ENCODE measurements around the gene CCDC178.

The CCDC178 gene

DNA sequence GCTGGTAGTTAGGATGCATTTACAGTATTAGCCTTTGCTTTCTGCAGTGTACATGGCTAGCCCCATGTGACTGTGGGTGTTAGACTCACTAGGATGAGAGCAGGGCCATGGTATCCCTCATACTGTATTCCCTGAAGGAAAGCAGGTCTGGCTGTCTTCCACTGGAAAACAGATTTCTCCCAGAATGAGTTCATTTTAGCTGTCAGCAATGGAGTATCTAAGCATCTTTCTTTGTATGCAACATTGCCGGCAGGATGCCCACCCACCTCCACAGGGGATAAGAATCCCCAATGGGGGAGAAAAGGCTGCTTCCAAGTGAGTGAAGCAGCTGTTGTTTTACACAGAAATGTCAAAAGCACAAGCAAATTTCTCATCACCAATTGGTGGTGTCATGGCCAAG is 525.0 kb downstream of the CCDC178 start:
- DNase-seq (ENCODE audit: low read depth) = no peak

DNA sequence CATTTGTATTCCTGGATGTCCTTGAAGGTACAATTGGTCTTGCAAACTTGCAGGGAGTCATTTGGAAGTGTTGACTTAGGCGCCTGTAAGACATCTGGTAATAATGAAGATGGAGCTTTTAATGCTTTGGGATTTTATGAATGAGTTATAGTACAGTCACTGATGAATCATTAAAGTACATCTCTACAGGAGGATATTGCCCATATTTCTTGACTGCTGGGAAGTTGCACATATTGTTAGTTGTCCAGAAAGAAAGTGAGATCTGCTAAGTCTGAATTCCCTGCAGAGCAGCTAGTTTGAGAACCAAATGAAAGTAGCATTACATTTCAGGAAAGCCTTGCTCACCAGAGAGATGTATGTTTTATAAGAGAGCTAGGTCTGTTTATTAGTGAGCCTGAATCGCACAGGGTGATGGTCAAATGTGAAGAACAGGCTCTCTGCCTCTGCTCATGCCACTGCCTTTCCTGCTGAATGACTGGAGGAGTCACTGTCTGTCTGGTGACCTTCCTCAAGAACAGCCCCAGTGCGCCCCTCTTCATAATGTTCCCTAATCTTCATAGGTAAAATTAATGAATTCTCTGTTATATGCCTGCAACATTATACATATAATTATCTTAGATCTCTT is 528.7 kb downstream of the CCDC178 start:
- no peak for DNase-seq (ENCODE audit: low read depth)

DNA sequence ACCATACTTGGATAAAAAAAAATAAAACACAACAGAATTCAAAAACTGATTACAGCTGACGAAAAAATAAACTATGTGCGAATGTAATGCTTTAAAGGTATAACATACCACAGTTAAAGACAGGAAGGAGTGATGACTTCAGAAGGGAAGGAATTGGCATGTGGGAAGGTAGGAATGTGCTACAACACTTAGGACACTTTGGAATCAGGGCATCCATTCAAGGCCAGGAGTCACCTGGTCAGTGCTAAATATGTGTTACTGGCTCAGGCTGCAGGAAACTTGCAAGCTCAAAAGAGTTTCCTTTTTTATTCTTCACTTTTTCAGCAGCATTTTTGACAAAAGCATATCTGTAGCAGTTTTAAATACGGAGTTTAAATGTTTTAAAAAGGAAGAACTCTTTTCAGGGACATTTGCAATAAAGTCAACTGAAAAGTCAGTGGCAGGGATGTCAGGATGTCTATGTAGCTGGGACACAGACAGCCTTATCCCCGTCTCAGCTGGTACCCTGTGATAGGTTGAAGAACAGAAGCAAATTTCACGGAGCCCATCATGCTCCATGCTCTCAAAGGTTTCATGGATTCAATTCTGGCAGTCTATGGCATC is 529.7 kb downstream of the CCDC178 start:
- no peak for DNase-seq (ENCODE audit: low read depth)

DNA sequence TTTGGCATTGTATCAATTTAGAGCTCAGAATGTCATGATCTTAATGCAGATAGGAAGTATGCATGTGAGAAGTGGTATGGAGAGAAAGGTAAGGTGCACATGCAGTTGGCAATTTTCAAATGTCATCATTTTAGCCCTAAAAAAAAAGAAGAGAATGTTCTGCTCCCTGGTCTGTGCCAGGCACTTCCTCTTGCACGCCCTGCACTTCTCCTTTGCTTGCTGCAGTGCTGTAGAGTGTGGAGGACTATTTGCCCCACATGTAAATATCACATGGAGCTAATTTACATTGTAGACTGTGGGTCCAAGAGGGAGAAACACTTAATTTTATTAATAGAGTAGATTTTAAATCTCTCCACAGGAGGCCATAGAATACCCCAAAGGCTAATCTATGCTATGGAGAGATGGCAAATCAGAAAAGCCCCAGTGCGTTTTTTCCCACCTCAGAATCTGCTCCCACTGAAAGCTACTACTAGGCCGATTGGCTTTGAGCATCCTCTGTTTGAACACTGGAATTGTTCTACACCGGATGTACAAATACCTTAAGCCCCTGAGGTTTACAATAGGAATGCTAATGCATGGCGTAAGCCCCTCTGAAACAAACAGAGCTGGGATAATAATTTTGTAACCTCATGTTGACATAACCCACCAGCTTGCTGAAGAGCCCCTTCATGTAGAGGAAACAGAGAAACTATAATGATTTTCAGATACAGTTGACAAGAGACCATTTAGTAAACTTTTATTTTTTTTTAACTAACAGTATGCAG is 530.5 kb downstream of the CCDC178 start:
- no peak for DNase-seq (ENCODE audit: low read depth)

- no peak for DNase-seq (ENCODE audit: low read depth)
Observed at GRCh38 chr18:32908424-32908805, 532.1 kb downstream of the CCDC178 start.

- DNase-seq (ENCODE audit: low read depth) = no peak
Observed at GRCh38 chr18:32907648-32908423, 532.7 kb downstream of the CCDC178 start.

GRCh38 chr18:32907311-32907585 is 533.3 kb downstream of the CCDC178 start:
- no peak for DNase-seq (ENCODE audit: low read depth)

DNA sequence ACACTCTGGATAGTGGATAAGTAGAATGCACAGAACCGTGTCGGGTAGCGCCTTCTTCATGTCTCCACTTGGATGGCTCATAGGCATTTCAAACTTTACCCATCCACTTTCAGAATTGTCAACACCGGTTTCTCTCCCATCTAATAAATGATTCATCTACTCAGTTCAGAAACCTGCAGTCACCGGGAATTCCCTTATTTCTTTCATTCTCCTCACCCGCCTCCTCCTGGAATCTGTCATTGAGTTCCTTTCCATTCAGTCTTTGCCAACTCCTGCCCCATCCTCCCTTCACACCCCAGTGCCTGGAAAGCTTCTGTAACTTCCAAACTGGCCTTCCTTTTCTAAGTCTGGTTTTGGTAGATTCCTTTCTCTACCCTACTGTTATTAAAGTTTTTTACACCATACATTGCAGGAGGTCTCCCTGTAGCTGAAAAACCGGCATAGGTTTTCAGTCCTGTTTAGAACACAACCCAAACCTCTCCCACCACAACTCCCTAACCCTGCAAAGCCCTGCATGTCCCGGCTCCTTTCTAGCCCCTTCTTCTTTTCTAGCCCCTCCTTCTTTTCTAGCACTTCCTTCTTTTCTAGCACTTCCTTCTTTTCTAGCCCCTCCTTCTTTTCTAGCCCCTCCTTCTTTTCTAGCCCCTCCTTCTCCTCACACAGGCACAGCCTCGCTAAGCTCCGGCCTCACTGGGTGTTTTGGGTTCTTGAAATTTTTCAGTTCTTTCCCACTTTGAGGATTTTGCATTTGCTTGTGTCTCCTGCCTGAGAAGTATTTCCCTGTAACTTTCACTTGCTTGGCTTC is 533.8 kb downstream of the CCDC178 start:
- no peak for DNase-seq (ENCODE audit: low read depth)

- DNase-seq (ENCODE audit: low read depth) = no peak
Observed at GRCh38 chr18:32905651-32906050, 534.9 kb downstream of the CCDC178 start.

DNA sequence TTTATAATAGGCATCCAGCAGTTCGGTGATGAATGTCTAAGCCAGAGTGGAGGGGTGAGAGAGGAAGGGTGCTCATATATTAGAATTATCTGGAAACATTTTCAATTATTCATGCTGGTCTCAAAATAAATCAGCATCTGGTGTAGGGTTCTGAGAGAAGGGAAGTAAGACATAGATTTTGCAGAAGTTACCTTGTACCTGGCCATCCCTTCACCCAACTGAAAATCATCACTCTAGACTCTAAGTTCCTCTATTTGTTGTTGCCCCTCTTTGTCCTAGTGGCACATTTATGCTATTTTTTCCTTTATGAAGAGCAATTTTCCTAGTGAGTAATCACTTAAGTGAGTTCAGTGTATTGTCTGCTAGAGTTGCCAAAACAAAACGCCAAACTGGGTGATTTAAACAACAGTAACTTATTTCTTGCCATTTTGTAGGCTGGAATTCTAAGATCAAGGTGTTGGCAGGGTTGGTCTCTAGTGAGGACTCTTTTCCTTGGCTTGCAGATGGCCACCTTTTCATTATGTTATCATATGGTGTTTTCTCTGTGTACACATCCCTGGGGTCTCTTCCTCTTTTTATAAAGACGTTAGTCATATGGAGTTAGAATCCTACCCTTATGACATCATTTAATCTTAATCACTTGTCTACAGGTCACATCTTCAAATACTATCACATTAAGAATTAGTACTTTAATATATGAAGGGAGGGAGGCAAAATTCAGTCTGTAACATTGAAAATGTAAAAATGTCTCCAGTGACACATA is 537.8 kb downstream of the CCDC178 start:
- no peak for DNase-seq (ENCODE audit: low read depth)

DNA sequence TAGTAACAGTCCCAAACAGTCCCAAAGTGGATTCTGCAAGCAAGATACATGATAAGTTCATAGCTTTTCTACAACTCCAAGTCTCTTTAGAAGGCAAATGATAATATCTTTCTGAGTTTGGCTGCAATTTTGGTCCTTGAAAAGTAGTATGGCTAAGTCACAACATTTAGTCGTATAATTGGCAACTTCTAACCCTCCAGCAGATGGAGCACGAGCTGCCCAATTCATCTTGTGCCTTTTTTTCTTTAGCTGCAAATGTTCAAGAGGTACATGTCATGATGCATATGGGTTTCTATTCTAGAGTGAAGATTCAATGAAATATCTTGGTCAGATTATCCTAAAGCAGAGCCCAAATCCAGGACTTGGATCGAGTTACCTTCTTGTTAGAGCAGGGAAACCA is 540.7 kb downstream of the CCDC178 start:
- DNase-seq (ENCODE audit: low read depth) = no peak

- DNase-seq (ENCODE audit: low read depth) = no peak
Observed at GRCh38 chr18:32896776-32897547, 543.6 kb downstream of the CCDC178 start.

DNA sequence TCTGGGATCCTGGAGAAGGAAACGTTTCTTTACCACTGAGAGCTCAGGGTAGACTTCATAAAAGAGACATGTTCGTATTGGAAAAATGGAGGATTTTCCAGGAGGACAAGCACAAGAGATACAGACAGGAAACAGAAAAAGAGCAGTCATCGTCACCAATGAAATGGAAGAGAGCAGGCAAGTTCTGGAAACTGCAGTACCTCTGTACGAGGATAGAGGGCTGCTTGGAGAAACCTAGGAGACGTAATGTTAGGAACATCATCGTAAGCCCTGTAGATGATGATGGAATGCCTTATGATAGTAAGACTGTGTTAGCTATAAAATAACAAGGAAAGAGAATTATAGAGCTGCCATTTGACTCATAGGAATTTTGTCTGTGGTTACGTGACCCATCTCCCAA is 546.6 kb downstream of the CCDC178 start:
- DNase-seq (ENCODE audit: low read depth) = no peak

DNA sequence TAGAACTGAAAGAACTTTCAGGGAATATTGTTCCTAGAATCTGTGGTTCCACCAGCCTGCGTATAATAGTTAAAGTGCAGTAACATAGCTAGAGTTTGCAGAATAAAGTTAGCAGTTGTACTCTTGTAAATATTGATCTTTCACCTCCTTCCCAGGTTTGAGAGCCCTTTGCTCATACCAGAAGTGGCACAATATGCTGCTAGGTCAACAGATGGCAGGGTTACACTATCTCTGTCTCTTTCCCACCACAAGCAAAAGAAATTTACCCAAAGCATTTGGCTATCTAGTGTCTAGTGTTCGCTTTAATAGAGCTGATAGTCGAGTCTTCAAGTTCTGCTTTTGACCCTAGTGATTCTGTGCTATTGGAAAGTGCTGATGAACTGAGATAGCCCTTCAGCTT is 548.7 kb downstream of the CCDC178 start:
- DNase-seq (ENCODE audit: low read depth) = no peak

DNA sequence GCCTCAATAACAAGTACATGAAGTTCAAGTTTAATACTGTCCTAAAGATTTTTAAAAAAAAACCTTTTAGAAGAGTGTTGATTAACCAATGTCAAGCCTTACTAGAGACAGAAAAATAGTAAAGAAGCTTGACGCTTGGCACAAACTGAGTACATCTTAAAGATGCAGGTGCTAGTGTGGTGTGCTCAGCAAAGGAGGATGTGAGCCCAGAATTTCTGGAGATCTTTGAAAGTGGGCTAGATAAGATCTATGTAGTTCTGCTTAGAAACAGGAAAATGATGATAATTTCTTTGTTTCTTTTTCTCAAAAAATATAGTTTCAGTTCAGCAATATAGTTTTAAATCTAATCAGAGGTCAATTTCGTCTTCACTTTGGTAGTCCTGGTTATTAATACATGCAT is 549.4 kb downstream of the CCDC178 start:
- DNase-seq (ENCODE audit: low read depth) = no peak

DNA sequence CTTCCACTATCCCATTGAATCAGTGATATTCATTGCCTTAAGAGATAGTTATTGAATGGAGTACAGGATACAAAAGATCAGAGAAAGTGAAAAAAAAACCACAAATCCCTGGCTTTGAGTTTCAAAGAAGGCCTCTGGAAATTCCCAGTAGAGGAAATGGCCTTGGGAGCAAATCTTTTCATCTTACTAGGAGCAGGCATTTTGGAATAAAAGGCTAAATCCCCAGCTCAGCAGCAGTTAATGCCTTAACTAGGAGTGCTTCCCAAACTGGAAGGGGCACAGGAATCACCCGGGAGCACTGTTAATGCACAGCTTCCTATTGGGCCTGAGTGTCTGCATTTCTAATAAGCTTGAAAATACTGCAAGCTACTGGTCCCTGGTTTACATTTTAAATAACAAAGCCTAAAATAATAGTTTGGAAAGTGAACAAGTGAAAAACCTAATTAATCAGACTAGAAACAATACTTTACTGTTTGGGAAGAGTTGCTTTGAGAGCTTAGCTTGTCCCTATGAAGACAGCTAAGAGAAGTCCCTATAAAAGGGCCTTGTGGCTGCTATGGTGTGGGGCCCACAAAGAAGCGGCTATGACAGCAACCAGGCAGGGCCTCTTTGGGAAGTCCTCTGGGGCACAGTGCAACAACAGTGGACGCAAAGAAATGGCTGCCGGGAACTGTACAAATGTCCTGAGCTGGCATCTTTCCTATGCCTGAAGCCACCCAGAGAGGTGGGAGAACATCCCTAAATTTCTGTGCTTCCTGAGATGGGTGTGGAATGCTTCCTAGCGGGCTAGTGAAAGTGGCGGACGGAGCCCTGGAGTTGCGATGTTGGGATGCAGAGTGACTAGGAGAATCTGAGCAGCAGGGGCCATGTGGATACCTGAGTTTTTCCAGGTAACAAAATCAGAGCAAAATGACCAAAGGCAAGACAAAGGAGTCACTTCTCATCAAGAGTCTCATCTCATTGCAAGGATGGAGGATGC is 550.6 kb downstream of the CCDC178 start:
- no peak for DNase-seq (ENCODE audit: low read depth)

GRCh38 chr18:32888306-32888705 is 552.2 kb downstream of the CCDC178 start:
- DNase-seq (ENCODE audit: low read depth) = no peak

Data from CMK (cell line).